Adrenal gland (tissue), 5 donors: Measurements from ENCODE around the gene EPS8L1.

Source experiments
- CTCF ChIP-seq, 6 experiments: fragments of 450-650 bp in 4 of 6; fragments of 200-600 bp in 2 of 6; sonication (generic) in 1 of 6; IDR thresholded peaks; 1 replicate in 5 of 6; 2 replicates in 1 of 6; pipeline versions ENCODE4 v1.5.1 to v1.8.0; 2016 to 2021; ENCODE audit warnings: antibody characterized with exemption in 6 of 6, mild to moderate bottlenecking in 2 of 6, moderate library complexity in 1 of 6
- POLR2A ChIP-seq, 2 donors: fragments of 450-650 bp; IDR thresholded peaks; one replicate each; pipeline ENCODE4 v1.6.1; 2017; ENCODE audit warnings: antibody characterized with exemption in 2 of 2, mild to moderate bottlenecking in 2 of 2, moderate library complexity in 1 of 2
- donor health status: DM: no; HTN: no; CAD: no.

GRCh38 chr19:55067869-55068268 lies 7.8 kb upstream of the EPS8L1 start:
- TF ChIP-seq CTCF (IDR thresholded peaks at IDR 0.05) = no peak
- no peak for TF ChIP-seq POLR2A (IDR thresholded peaks at IDR 0.05)
